GM21619 (cell line): ENCODE measurements around the gene EMID1.

Source experiments
- ATAC-seq: cut with Tn5 transposase; IDR thresholded peaks from one replicate; pipeline ENCODE4 v1.9.1; 2021; ENCODE audit not compliant: unreplicated experiment

EMID1 gene

DNA sequence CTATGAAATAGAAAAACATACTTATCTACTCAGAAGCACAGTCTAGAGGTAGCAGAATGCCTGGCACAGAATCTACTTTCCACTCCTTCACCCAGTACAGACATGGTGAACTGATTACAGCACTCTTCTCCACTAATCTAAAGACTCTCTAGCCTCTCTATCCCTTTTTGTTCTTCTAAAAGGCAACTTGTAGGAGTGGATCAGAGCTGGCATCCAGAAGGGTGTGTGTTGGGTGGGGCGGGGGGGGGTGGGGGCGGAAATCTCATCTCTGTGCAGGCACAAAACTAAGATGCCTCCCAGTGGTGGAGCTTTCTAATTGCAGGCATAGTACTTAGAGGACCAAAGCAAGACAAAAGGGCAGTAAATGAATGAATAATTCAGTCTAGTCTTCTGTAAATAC lies 11.5 kb upstream of the EMID1 start:
- ATAC-seq, result no peak

DNA sequence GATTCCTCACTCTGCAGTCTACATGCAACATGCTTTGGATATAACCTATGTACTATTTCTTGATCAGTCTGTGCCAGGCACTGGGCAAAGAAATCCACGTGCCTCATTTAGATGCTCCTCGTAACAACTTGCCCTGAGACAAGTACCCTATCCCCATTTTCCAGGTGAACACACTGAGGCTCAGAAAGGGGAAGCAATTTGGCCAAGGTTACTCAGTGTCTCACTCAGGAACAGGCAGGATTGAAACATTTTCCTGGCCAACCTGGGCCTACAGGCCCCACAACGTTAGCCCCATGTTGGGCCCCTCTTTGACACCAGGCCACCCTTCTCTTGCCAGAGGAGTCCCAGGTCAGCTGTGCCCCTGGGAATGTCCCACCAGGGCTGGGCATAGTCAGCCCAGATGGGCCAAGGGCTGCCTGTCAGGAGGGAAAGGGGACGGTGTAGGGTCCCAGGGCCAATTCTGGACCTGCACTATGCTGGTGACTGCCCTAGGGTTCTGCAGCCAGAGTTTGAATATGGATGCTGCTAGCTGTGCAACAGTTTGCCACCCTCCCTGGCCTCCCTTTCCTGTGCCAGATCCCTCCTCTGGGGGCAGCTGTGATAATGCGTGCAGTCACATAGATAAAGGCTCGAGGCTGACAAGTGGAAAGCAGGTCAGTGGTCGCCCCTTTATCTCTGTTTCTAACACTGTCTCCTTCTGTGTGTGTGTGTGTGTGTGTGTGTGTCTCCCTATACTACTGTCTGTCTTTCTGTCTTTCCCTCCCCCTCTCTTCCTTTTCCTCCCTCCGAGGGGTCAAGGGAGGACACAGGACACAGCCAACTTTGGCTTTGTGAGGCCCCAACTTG lies 10.4 kb upstream of the EMID1 start:
- no peak for ATAC-seq

DNA sequence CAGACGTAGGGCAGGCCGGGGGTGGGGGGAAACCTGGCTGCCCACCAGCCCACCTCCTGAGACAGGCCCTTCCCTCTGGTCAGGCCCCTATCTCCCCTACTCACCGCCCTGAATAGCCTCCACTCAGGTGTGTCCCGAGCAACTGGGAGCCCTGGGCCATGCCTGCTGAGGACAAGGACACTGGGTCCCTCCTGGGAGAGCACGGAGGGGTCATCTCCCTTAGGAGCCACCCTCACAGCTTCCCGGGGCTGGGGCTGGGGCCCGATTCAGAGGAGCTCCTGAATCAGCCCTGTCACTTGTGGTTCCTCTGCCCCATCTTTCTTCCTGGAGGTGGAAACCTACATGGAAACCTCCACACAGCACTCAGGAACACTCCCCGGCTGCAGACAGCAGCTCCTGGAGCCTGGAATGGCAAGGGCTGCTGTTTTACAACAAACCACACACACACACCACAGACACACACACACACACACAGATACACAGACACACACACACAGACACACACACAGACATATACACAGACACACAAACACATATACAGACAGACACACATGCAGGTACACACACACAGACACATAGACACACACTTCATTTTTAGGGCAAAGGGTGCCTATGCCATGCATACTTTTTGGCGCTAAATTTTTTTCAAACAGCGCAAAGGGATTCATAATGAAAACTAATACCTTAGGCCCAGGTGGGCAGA lies 9.6 kb upstream of the EMID1 start:
- ATAC-seq, result no peak

DNA sequence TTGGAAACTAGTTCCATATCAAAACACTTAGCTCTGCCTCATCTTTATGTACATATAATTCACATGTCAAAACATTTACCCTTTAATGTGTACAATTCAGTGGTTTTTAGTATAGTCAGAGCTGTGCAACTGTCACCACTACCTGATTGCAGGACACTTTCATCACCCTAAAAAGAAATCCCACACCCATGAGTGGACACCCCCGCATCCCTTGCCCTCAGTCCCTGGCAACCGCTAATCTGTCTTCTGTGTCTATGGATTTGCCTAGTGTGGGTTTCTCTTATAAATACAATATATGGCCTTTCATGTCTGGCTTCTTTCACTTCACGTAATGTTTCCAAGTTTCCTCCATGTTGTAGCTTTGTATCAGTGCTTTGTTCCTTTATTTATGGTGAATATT lies 8.6 kb upstream of the EMID1 start:
- no peak for ATAC-seq

DNA sequence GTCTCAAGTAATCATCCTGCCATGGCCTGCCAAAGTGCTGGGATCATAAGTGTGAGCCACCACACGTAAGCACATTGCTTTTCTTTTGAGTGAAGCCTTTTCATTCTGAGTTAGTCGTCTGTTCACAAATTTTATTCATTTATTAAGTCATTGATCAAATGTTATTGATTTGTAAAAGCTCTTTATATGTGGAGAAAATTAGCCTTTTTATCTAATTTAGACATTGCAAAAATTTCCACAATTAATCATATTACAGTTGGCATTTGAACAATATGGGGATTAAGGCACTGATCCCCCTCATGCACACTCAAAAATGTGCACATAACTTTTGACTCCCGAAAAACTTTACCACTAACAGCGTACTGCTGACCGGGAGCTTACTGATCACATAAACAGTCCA lies 7.5 kb upstream of the EMID1 start:
- ATAC-seq, result no peak

DNA sequence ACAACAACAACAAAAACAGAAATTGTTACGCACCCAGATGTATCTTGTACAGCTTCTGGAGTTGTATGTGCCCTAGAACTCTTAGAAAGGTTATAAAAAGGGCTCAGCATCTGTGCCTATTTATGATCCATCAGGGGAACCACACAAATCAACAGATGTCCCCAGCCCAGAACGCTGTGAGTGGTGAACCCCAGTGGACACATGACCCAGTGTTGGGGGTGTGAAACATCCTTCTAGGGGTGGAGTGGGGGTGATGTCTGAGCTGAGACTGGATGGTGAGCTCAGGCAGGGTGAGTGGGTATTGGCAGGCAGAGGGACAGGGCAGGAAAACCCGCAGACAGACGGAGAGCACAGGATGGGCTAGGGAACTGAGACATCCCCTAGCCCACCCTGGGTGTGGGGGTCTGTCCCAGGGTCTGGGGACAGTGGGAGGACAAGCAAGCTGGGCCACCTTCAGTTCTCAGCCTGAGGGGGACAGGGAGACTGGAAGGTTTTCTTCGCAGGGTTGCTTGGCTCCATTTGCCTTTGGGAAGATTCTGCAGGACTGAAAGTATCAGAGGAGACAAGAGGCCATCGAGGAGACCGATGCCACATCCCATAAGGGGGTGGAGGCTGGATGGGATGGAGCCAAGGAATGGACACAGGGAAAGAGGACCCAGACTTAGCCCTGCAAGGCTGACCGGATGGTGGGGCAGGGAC lies 5.8 kb upstream of the EMID1 start:
- no peak for ATAC-seq

DNA sequence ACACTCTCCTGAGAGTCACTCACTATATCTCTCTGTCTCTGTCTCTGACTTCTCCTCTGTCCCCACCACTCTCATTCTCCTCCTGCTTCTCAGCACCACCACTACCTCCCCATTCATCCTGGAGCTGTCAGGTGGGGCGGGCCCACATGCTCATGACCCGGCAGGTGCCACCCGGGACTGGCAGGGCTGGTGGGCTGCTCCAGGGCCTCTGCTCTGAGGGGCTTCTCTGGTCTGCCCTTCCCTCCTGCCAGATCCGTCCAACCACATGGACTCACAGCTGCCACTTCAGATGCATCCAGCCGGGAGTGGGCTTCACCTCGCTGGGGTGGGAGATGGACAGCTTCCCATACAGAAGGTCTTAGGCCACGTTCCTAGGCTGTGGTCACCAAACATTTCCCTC lies 4.8 kb upstream of the EMID1 start:
- ATAC-seq, result no peak

DNA sequence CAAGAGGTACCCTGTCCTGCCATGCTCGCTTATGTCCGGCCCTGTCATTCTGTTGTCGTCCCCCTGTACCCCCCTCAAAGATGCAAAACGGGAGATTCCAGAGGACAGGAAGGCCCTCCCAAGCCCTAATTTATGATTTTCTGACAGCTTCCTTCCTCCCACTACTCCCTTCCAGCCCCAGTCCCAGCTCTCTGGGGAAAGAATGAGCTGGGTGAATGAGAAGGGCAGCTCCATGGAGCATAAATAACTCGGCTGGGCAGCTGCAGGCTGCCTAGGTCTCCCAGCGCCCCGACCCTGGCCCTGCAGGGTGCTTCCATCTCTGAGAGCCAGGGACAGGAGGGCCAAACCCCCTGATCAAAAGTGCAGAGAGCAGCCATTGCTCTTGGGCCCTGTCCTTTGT lies 3.9 kb upstream of the EMID1 start:
- ATAC-seq, result no peak

DNA sequence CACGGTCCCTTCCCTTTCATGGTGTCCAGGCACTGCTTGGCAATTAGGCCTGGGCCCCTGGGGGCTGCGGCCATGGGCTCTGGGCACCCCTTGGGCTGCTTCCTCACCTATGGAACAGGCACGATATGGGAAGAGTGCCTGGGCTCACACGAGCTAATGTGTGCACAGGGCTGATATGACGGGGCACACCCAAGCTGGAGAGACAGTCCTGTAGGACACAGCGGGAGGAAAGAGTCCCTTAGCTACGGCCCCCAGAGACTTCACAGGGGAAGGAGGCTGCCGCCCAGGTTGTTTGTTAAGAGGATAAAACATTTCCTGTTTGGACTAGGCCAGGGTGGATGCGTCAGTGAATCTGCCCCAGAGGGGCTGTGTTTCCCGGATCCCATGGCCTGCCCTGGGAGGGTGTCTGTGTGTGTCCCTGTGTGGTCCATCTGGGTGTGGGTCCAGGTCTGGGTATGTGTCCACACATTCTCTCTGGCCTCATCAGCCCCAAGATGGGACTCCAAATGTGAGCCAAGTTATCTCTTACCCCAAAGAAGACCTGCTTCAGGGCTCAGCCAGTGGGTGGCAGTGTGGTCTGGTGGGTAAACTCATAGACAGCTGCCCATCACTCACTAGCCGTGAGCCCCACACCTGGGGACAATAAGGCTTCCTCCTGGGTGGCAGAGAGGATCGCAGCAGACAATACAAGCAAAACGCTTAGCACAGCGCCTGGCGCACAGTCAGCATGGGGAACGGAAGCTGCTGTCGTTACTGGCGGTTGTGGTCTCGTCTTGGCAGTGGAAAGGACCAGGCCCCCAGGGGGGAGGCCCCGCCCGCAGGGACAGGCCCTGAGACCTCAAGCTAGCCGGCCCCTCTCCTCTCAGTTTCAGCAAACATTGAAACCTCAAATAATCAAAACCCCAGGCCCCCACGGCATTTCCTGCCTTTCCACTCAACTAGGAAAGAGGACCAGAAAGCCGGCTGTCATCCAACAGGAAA lies 3.2 kb upstream of the EMID1 start:
- ATAC-seq, result peak; percentile 60

DNA sequence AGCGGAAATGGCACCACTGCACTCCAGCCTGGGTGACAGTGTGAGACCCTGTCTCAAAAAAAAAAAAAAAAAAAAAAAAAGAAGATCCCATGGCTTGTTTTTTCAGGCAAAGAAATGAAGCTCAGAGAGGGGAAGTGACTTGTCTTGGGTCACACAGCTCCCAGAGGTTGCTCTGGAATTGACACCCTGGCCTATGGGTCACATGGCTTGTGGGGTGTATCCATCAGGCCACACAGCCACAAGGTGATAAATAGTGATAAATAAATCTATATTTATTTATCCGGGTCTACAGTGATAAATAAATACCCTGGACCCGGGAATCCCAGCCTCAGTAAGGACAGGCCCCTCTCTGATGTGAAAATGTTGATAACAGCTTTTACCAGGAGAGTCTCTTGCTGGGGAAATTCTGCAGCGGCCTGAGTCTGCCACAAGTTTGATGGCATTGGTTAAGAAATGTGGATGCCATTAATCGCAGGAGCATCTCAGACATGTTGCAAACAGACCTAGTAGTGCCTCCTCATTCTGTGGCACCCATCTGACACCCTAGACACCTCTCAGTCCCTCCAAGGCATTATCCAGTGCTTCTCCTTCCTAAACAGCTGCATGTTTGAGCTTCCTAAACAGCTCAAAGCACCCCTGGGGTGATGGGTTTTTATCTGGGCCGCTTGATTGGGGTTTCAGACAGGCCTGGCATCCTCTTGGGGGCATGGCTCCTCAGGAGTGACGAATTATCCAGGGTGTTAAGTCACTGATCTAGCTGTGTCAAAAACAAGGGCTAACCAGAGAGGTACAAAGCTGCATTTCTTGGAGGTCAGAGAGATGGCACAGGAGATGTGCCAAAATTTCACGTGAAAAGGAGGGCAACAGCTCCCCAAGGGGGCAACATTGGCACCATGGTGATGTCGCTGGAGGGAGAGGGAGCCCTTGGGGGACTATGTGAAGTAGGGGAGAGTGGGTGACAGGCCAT lies 1.9 kb upstream of the EMID1 start:
- ATAC-seq, result no peak

DNA sequence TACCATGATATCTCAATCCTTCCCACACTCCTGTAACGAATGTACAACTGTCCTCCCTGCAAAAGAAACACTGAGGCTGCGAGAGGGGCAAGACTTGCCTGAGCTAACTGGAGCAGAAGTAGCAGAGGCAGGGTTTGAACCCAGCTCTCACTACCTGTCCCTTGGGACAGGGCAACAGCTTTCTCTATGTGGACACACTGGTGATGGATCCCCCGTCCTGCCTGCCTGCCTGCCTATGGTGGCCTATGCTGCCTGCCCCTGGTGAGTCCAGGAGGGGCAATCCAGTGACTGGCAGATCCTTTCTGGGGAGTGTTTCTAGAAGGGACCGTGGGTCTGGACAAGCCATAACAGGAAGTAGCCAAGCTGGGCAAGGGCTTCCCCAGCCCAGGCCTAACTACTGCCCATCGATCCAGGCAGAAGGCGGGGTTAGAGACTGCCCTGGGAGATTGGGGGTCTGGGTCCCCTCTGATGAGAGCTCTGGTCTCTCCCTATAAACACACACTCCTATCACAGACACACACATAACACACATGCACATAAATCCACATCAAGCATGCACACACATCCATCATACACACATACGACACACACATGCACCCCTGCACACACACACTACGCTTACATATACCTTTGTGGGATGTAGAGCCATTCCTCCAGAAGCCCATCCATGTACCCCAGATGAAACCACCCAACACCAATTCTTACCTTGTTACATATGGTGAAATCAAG lies 1.1 kb upstream of the EMID1 start:
- no peak for ATAC-seq

DNA sequence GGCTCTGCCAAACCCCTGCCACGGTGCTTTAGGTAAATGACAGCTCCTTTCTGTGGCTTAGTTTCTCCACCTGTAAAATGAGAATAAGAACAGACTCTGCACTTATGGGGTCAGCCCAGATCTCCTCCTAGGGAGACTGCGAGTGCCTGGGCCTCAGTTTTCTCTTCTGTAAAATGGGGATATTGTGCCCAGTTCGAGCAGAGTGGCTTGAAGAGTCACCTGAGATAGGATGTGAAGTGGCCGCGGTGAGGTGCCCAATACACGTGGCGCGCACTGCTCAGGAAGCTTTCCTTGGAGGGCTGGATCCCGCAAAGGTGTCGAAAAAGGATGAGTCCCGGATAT lies 473 bp upstream of the EMID1 start:
- no peak for ATAC-seq

DNA sequence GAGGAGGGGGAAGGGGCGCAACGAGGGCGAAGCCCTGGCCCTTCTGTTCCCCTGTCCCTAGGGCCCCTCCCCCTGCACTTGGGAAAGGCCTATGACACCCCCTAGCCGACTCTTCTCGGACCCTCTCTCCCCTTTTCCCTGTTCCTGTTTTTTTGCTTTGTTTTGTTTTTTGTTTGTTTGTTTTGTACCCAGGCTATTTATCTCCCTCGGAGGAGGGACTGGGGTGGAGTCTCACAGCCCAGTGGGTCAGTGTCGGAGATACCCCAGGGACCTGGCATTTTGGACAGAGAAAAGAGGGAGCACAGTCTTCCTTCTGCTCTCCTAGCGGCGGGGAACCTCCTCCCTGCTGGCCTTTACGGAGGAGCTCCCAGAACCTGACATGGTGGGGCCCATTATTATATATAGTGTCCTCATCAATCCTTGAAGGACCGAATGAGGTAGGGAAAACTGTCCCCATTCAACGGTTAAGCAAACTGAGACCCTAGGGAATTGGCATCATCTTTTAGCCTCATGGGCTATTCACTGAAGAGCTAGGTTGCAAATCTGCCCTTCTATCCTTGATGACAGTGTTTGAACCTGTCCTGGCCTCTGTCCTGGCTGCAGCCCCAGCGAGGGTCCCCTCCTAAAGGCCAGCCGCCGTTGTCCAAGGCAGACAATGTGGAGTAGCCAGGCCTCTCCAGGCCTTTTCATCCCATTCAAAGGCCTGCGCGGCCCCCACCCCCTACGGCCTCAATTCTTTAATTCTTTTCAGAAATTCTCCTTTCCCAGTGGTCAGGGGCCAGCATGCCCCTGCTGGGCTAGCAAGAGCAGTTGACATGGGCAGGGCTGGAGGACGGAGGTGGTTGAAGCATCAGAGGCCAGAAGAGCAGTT lies 911 bp downstream of the EMID1 start:
- ATAC-seq, result no peak

DNA sequence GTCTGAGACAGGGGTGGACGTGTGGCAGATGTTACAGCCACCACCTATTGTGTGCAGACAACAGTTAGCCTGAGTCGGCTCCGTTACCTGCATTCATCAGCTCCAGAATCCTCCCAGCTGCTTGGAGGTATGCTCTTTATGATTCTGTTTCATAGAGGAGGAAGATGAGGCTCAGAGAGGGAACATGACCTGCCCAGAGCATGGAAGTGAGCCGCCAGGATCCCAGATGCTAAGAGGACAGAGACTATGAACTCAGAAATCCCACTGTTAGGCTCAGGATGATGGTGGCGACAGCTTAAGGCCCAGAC lies 1.5 kb downstream of the EMID1 start:
- ATAC-seq, result no peak

DNA sequence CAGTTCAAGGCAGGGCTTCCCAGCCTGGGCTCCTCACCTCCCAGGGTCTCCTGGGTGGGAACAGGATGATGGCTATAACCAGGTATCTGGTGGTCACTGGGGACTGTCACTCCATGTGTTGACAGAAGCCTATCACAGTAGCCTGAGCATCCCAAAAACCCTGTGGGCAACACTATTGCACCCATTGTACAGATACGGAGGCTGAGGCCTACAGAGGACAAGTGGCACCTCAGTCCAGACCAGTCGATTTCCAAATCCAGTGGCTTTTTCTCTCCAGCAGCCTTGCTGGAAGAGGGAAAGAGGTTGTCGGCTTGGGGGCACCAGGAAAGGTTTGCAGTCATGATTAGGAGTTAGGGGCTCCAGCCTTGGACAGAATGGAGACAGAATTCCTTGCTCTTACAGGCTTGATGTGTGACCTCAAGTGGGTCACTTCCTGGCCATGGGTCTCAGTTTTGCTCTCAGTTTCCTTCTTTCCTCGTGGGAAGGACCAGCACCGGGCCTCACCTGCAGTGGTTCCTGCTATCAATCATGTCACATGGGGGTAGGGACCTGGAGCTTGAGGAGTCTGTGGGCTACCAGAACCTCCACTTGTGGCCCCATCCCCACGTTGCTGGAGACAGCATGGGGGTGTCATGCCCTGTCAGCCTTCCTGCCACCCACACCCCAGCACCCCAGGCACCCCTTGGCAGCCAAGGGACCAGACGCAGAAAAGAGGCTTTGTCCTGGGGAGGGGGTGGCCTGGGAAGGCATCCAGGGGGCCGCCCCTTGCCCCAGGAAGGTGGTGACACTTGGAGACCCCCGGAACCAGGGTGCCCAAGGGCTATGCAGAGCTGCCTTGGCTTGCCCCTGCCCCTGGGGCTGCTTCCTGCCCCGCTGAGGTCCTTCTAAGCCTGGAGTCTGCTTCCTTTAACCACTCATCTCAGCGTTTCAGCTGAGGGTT lies 2.1 kb downstream of the EMID1 start:
- ATAC-seq, result no peak

DNA sequence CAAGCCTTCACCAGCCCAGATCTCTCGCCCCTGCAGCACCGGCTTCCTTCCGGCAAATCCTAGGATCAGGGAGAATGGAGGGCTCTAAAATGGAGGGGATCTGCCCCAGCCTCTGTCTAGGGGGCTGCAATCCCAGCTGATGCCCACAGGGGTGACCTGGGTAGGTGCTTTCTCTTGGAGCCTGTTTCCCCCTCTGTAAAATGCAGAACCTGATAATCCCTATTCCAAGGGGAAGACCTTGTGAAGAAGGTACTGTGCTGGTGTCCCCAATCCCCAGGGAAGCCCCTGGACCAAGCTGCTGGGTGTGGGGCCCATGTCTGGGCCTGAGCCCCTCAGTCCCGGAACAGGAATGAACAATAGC lies 2.8 kb downstream of the EMID1 start:
- ATAC-seq, result no peak

DNA sequence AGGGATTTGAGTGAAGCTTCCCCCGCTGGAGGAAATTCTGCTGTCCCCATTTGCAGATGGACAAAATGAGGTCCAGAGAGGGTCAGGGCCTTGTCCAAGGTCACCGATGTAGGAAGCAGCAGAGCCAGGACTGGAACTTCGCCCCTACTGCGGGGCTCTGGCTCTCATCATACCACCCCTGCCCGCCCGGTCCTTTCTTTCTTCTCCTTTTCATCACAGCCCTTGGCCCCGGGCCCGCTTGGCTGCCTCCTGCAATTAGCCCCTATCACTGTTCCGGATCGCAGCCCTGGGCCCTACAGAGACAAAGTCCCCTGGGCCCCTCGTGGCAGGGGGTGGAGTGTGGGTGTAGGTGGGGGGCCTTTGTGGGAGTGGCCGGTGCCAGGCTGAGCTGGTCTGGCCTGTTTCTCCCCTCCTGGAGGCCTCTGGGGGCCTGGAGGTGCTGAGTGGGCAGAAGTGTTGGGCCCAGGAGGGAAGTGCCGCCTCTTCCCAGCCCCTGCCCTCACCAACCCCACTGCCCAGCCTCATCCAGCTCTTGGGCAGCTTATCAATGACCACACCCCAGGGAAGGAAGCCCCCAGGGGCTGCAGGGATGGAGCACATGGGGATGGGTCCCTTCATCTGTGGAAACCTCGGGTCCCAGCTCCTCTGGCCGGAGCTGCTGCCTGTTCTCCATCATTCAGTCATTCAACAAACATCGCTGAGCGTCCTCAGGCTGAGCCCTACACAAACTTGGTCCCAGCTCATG lies 3.4 kb downstream of the EMID1 start:
- no peak for ATAC-seq
